SK-MEL-5 (cell line): ENCODE data around the gene TMEM51. TPM values are rescaled to one million over a fixed set of nuclear protein-coding genes. Genes with fewer than 3 reads are reported as not detected.

Experiments used
- DNase-seq: peaks from one replicate; pipeline ENCODE4 v3.0.0-alpha.2; 2016; ENCODE audit warnings: low read depth, low spot score
- in situ Hi-C: cut with HindIII; loops from 2 replicates; pipeline ENCODE4 v1.10.0; 2016; ENCODE audit warnings: low sequenced_read_pairs, high pct_unique_total_duplicates, low pct_unique_long_range_greater_than_20kb
- total RNA-seq: library from RNA; depleted of rRNA; stranded (reverse); fragments of >200 nt; shearing (Covaris generic); gene quantifications from 2 replicates; pipeline ENCODE4 v1.2.3, GENCODE V29; 2014

TMEM51 gene
- total RNA-seq, 1 experiment from 2014 or later: 18.9 TPM

DNA sequence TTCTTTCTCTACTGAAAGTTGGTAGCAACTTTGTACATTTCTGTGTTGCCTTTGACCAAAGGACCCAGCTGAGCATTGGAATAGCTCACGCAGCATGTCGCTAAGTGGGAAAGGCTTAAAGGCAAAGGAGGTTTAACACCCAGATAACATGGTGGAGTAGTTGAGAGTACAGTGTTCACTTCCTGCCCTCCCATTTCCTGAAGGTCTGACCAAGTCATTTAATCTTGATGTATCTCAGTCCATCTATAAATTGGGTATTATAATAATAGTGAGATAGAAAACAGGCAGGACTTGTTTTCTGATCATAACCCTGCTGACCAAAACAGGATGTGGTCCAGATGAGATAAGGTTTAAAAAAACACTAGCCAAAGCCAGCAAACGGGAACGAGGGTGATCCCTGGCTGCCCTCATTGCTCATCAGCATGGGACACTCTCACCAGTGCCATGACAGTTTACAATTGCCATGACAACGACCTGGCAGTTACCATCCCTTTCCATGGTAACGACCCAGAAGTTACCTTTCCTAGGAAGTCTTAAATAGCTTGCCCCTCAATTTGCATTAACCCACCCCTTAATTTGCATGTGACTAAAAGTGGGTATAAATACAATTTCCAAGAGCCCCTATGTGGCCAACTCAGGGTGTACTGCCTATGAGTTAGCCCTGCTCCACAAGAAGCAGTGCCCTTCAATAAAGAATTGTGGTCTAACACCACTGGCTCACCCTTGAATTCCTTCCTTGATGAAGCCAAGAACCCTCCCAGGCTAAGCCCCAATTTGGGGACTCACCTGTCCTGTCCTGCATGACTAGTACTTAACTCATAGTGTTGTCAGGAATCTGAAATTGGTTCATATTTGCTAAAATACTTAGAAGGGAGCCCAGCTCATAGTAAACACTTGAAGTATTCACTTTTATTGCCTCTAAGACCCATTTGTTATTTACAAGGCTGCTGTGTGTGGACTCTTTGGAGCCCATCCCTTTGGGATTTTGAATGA, 65.0 kb downstream of the TMEM51 start:
- in situ Hi-C loops: no loop called here
- peak; percentile 84 for DNase-seq

DNA sequence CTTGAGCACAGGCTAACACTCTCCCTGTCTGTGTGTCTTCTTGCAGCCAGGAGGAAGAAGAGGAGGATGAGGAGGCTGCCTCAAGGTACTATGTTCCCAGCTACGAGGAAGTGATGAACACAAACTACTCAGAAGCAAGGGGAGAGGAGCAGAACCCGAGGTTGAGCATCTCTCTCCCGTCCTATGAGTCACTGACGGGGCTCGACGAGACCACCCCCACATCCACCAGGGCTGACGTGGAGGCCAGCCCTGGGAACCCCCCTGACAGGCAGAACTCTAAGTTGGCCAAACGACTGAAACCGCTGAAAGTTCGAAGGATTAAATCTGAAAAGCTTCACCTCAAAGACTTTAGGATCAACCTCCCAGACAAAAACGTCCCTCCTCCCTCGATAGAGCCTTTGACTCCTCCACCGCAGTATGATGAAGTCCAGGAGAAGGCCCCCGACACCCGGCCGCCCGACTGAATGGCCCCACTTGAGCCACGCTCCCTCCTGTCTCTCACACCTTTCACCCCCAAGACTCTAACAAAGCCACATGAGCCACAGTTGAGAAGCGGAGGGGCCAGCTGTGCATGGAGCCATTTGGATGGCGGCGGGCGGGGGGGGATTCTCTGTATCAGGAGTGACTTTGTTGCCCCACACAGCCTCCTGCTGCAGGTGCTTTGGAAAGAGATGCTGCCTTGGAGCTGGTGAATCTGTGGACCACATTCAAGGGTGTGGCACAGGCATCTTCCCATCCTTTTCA, 65.9 kb downstream of the TMEM51 start:
- in situ Hi-C loops: no loop called here
- DNase-seq: no peak

DNA sequence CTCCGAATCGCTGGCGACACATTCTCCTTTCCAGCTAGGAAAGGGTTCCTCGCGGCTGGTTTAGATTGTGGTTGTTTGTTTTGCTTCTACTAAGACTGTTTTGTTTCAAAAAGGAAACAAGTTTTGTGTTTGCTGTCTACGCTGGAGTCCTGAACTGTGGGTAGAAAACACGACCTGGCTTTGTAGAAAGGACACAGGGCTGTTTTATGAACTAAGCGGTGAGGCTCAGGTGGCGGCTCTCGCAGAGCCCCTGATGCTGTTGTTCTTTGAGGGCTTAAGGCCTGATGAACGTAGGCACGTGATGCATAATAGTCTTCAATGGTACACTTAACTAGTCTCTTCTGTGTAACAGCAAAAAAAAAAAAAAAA, 66.5 kb downstream of the TMEM51 start:
- no peak for DNase-seq
- in situ Hi-C loops: no loop called here

- in situ Hi-C loops: no loop called here
- peak; percentile 20 for DNase-seq
Measured at GRCh38 chr1:15220825-15221431, 67.4 kb downstream of the TMEM51 start.

- DNase-seq: peak; percentile 29
- in situ Hi-C loops: no loop called here
Measured at GRCh38 chr1:15222653-15223303, 69.2 kb downstream of the TMEM51 start.

GRCh38 chr1:15224259-15224869, 70.8 kb downstream of the TMEM51 start:
- DNase-seq: peak; percentile 38
- in situ Hi-C loops: no loop called here

GRCh38 chr1:15224974-15225373, 71.4 kb downstream of the TMEM51 start:
- in situ Hi-C loops: no loop called here
- DNase-seq: no peak

- in situ Hi-C loops: no loop called here
- no peak for DNase-seq
Measured at GRCh38 chr1:15225461-15225860, 71.9 kb downstream of the TMEM51 start.

DNA sequence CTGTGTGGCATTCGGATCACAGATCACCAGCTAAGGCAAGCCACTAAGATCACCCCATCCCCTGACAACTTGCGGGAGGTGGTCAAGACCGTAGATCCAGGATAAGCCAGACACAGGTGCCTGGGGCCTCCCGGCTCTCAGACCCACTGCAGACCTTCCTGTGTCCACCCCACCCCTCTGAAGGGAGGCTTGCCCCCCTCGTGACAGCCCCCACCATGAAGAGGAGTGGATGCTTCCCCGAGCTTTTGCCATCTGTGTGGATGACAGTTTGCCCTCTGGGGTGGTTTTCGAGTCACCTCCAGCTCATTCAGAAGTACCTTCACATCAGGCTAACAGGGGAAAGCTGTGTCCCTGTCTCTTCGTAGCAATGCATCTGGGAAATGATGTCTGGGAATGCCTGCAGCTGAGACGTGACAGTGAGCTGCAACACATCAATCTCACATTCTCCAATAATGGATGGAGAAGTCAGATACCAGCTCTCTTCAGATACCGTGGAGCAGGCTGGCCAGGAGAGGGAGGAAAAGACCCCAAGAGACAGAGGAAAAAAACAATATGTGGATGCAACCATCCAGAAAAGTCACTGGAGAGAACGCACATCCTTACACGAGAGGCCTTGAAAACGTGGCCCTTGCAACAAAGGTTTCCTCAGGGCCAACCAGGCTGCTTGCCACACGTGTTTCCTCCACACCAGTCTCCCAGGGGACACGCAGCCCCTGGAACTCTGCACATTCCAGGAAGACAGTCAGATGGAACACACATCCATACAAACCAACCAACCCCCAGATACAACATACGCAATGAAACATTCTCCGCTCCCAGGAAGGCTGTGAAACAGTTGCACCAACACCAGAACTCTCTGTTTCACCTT, 73.1 kb downstream of the TMEM51 start:
- DNase-seq: no peak
- in situ Hi-C loops: no loop called here

DNA sequence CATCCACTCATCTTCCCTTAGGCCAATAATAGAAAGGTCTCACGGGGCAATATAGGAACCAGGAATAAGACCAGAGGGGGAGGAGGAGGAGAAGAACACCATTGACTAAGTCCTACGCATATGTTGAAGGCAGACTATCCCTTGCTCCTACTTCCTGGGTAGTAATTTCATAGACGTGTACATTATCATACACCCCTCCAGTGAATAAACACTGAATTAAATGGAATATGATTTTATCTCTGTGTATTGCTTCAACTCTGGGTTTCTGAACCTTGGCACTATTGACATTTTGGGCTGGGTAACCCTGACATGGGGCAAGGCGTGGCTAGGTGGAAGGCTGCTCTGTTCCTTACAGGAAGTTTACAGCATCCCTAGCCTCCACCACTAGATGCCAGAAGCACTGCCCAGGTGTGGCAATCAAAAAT, 76.2 kb downstream of the TMEM51 start:
- in situ Hi-C loops: no loop called here
- DNase-seq: no peak

DNA sequence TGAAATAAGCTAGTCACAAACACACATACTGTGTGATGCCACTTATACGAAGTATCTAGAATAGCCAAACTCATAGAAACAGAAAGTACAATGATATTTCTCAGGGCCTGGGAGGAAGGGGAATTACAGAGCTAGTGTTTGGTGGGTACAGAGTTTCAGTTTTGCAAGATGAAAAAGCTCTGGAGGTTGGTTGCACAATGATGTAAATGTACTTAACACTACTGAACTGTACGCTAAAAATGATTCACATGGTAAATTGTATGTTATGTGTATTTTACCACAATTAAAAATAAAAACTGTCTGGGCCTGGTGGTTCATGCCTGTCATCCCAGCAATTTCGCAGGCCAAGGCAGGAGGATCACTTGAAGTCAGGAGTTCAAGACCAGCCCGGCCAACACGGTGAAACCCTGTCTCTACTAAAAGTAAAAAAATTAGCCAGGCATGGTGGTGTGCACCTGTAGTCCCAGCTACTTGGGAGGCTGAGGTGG, 78.2 kb downstream of the TMEM51 start:
- no peak for DNase-seq
- in situ Hi-C loops: no loop called here

DNA sequence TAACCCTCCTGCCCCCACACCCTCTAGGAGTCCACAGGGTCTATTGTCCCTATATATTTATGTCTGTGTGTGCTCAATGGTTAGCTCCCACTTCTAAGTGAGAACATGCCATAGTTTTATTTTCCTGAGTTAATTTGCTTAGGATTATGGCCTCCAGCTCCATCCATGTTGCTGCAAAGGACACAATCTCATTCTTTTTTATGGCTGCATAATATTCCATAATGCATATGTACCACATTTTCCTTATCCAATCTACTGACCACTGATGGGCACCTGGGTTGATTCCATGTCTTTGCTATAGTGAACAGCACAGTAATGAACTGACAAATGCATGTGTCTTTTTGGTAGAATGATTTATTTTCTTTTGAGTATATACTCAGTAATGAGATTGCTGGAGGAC, 80.1 kb downstream of the TMEM51 start:
- in situ Hi-C loops: no loop called here
- no peak for DNase-seq

GRCh38 chr1:15236321-15236721, 82.8 kb downstream of the TMEM51 start:
- in situ Hi-C loops: no loop called here

GRCh38 chr1:15236746-15237145, 83.2 kb downstream of the TMEM51 start:
- no peak for DNase-seq
- in situ Hi-C loops: no loop called here

More at GRCh38 chr1:15236321-15236721, 82.8 kb downstream of the TMEM51 start:
- no peak for DNase-seq

- in situ Hi-C loops: no loop called here
- no peak for DNase-seq
Measured at GRCh38 chr1:15238789-15239188, 85.2 kb downstream of the TMEM51 start.

- no peak for DNase-seq
- in situ Hi-C loops: no loop called here
Measured at GRCh38 chr1:15242766-15243165, 89.2 kb downstream of the TMEM51 start.
